Caco-2 (cell line): ENCODE data around the gene TOMM70. TPM values are rescaled to one million over a fixed set of nuclear protein-coding genes. Genes with fewer than 3 reads are reported as not detected.

Source experiments
- BruUV-seq: library from RNA; stranded (reverse); fragments of 400-500 nt; replicated peaks from 2 replicates; lab custom pipeline; 2021; lab: Mats Ljungman, UMichigan
- CTCF ChIA-PET: fragments of 300-600 bp; sonication (Branson Sonifier 250); formaldehyde crosslinking; loops from one replicate; lab custom pipeline; 2022; ENCODE audit warnings: antibody characterized with exemption; lab: Charles Lee
- POLR2A ChIA-PET: fragments of 300-600 bp; sonication (Branson Sonifier 250); formaldehyde crosslinking; loops from one replicate; lab custom pipeline; 2022; ENCODE audit warnings: antibody characterized with exemption; lab: Charles Lee
- DNase-seq, 2 experiments: peaks; one replicate each; pipeline versions ENCODE4 v3.0.0 to v3.0.0-alpha.2; 2020 to 2022
- H3K27me3 ChIP-seq: replicated peaks from 2 replicates; pipeline ENCODE4 v1.6.0; 2011; ENCODE audit warnings: low read length; ENCODE audit not compliant: control insufficient read depth, insufficient read depth
- H3K36me3 ChIP-seq: 2 replicates; pipeline ENCODE4 v1.5.1; 2011; ENCODE audit warnings: low read length; ENCODE audit not compliant: control insufficient read depth, insufficient read depth
- H3K4me1 ChIP-seq: fragments of 250-450 bp; sonication (Bioruptor Pico); 2 replicates; pipeline ENCODE4 v1.5.1; 2020; ENCODE audit warnings: mild to moderate bottlenecking
- H3K4me3 ChIP-seq: 2 replicates; pipeline ENCODE4 v1.5.1; 2011; ENCODE audit warnings: low read depth, mild to moderate bottlenecking, control low read depth, low read length
- H3K9me3 ChIP-seq: fragments of 250-450 bp; sonication (Bioruptor Pico); 2 replicates; pipeline ENCODE4 v1.5.1; 2020; ENCODE audit warnings: mild to moderate bottlenecking, moderate library complexity
- H3K27ac Mint-ChIP-seq: one replicate; pipeline ENCODE4 v1.8.0; 2022; ENCODE audit warnings: mixed read lengths; ENCODE audit not compliant: unreplicated experiment
- H3K27me3 Mint-ChIP-seq: one replicate; pipeline ENCODE4 v1.8.0; 2022; ENCODE audit warnings: mixed read lengths; ENCODE audit not compliant: insufficient read depth, unreplicated experiment
- H3K36me3 Mint-ChIP-seq: one replicate; pipeline ENCODE4 v1.8.0; 2022; ENCODE audit warnings: mild to moderate bottlenecking, mixed read lengths; ENCODE audit not compliant: insufficient read depth, unreplicated experiment
- H3K4me1 Mint-ChIP-seq: one replicate; pipeline ENCODE4 v1.8.0; 2022; ENCODE audit warnings: low read depth, mixed read lengths; ENCODE audit not compliant: unreplicated experiment
- H3K4me3 Mint-ChIP-seq: one replicate; pipeline ENCODE4 v1.8.0; 2022; ENCODE audit warnings: mild to moderate bottlenecking, moderate library complexity, mixed read lengths; ENCODE audit not compliant: unreplicated experiment
- H3K9me3 Mint-ChIP-seq: one replicate; pipeline ENCODE4 v1.8.0; 2022; ENCODE audit warnings: mixed read lengths; ENCODE audit not compliant: unreplicated experiment
- intact Hi-C: fragments of 100-400 bp; cut with micrococcal nuclease; formaldehyde crosslinking; loops from one replicate; pipeline ENCODE4 v1.10.0; 2022; ENCODE audit not compliant: unreplicated experiment
- total RNA-seq: library from RNA; stranded (reverse); gene quantifications from 2 replicates; pipeline ENCODE4 v1.2.3, GENCODE V29; 2022
- TF ChIP-seq, protein P1 (sequence below), 2 experiments: fragments of 200-600 bp in 1 of 2; IDR thresholded peaks; 1 replicate in 1 of 2; 2 replicates in 1 of 2; pipeline versions ENCODE4 v1.5.1 to v1.8.0; 2011 to 2022; ENCODE audit warnings: antibody characterized with exemption in 1 of 2, control low read depth in 1 of 2, inconsistent platforms in 1 of 2, low read depth in 1 of 2, low read length in 1 of 2, mild to moderate bottlenecking in 1 of 2, moderate library complexity in 1 of 2; ENCODE audit not compliant: insufficient read depth in 1 of 2, severe bottlenecking in 1 of 2, unreplicated experiment in 1 of 2

TOMM70 gene
- total RNA-seq, 1 experiment from 2014 or later: 50.7 TPM

GRCh38 chr3:100443690-100444089, 42.8 kb upstream of the TOMM70 start:
- BruUV-seq: no TSS peak
- H3K27ac Mint-ChIP-seq: no peak overlapping the region
- no peak for DNase-seq
- no peaks in the 10 kb centered on the region for H3K36me3 Mint-ChIP-seq
- ChIA-PET CTCF (no interaction called here), POLR2A (no interaction called here)
- no peaks in the 10 kb centered on the region for H3K27me3 ChIP-seq
- H3K4me3 ChIP-seq: no peak overlapping the region
- H3K4me3 Mint-ChIP-seq: no peak overlapping the region
- no peaks in the 10 kb centered on the region for H3K4me1 ChIP-seq
- H3K9me3 Mint-ChIP-seq: peaks cover 10% of the 10 kb centered on the region
- TF ChIP-seq, protein P1, sequence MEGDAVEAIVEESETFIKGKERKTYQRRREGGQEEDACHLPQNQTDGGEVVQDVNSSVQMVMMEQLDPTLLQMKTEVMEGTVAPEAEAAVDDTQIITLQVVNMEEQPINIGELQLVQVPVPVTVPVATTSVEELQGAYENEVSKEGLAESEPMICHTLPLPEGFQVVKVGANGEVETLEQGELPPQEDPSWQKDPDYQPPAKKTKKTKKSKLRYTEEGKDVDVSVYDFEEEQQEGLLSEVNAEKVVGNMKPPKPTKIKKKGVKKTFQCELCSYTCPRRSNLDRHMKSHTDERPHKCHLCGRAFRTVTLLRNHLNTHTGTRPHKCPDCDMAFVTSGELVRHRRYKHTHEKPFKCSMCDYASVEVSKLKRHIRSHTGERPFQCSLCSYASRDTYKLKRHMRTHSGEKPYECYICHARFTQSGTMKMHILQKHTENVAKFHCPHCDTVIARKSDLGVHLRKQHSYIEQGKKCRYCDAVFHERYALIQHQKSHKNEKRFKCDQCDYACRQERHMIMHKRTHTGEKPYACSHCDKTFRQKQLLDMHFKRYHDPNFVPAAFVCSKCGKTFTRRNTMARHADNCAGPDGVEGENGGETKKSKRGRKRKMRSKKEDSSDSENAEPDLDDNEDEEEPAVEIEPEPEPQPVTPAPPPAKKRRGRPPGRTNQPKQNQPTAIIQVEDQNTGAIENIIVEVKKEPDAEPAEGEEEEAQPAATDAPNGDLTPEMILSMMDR (IDR thresholded peaks at IDR 0.05; ENCODE audit: insufficient read depth in 1 of 2, low read depth in 1 of 2, low read length in 1 of 2, severe bottlenecking in 1 of 2, unreplicated experiment in 1 of 2): no peak
- peaks cover 5% of the 10 kb centered on the region for H3K4me1 Mint-ChIP-seq
- no peaks in the 10 kb centered on the region for H3K27me3 Mint-ChIP-seq
- no peaks in the 10 kb centered on the region for H3K36me3 ChIP-seq
- peaks cover 7% of the 10 kb centered on the region for H3K9me3 ChIP-seq
- intact Hi-C loops: no loop called here

DNA sequence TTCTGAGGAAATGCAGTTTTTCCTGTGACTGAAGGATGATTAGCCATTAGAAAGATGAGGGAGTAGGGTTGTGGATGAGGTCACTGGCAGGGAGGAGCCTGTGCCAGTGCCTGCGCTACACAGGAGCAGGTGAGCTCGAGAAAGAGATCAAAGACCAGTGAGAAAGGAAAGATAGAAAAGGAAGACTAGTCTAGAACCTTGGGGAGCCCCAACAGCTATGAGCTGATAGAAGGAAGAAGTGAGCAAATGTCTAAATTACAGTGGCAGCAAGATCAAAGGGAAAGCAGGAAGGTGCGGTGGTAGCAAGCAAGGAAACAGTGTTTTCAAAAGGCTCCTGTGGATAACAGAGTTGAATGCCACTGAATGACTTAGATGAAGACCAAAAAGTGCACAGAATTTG, 40.0 kb upstream of the TOMM70 start:
- CTCF ChIA-PET: no interaction called here
- H3K27me3 ChIP-seq: no peaks in the 10 kb centered on the region
- no peak for DNase-seq
- no peaks in the 10 kb centered on the region for H3K36me3 ChIP-seq
- no peaks in the 10 kb centered on the region for H3K4me1 ChIP-seq
- Mint-ChIP-seq H3K27me3 (no peaks in the 10 kb centered on the region), H3K4me3 (no peak overlapping the region), H3K9me3 (no peaks in the 10 kb centered on the region), H3K36me3 (no peaks in the 10 kb centered on the region), H3K27ac (no peak overlapping the region), H3K4me1 (peaks cover 5% of the 10 kb centered on the region)
- intact Hi-C loops: no loop called here
- no TSS peak for BruUV-seq
- no peaks in the 10 kb centered on the region; the same call in 1 of the 2 replicates for H3K9me3 ChIP-seq
- TF ChIP-seq, protein P1 (IDR thresholded peaks at IDR 0.05; ENCODE audit: insufficient read depth in 1 of 2, low read depth in 1 of 2, low read length in 1 of 2, severe bottlenecking in 1 of 2, unreplicated experiment in 1 of 2): no peak
- POLR2A ChIA-PET: no interaction called here
- no peak overlapping the region for H3K4me3 ChIP-seq

GRCh38 chr3:100438623-100438974, 37.7 kb upstream of the TOMM70 start:
- Histone ChIP-seq H3K4me3 (no peak overlapping the region), H3K9me3 (0 out of 2 replicates have a peak, but pooled peaks cover 3% of the 10 kb centered on the region), H3K4me1 (no peaks in the 10 kb centered on the region), H3K27me3 (no peaks in the 10 kb centered on the region), H3K36me3 (no peaks in the 10 kb centered on the region)
- H3K4me3 Mint-ChIP-seq: no peak overlapping the region
- H3K36me3 Mint-ChIP-seq: no peaks in the 10 kb centered on the region
- POLR2A ChIA-PET: no interaction called here
- intact Hi-C loops: no loop called here
- no peak overlapping the region for H3K27ac Mint-ChIP-seq
- TF ChIP-seq, protein P1 (IDR thresholded peaks at IDR 0.05; ENCODE audit: insufficient read depth in 1 of 2, low read depth in 1 of 2, low read length in 1 of 2, severe bottlenecking in 1 of 2, unreplicated experiment in 1 of 2): no peak
- peaks cover 5% of the 10 kb centered on the region for H3K4me1 Mint-ChIP-seq
- CTCF ChIA-PET: no interaction called here
- H3K9me3 Mint-ChIP-seq: no peaks in the 10 kb centered on the region
- BruUV-seq: no TSS peak
- no peak for DNase-seq
- no peaks in the 10 kb centered on the region for H3K27me3 Mint-ChIP-seq
